Psoas muscle (tissue), 8 donors: ENCODE measurements around the gene DNAAF5. TPM values are rescaled to one million over a fixed set of nuclear protein-coding genes. Genes with fewer than 3 reads are reported as not detected.

ENCODE experiments used
- ATAC-seq, 4 donors: fragments of 200-7000 bp; cut with Tn5 transposase; one replicate each; pipeline ENCODE4 v1.9.1; 2020; ENCODE audit warnings: moderate library complexity in 3 of 4, mild to moderate bottlenecking in 2 of 4
- DNase-seq, 2 donors: peaks; one replicate each; pipeline ENCODE4 v3.0.0-alpha.2; 2020
- H3K27ac ChIP-seq: fragments of 200-600 bp; one replicate; pipeline ENCODE4 v1.8.0; 2022
- H3K27me3 ChIP-seq, 3 donors: fragments of 200-600 bp in 1 of 3; one replicate each; pipeline versions ENCODE4 v1.6.1 to v1.8.0; 2013 to 2022; ENCODE audit warnings: low read length in 2 of 3, mild to moderate bottlenecking in 2 of 3, moderate library complexity in 1 of 3; ENCODE audit not compliant: insufficient read depth in 3 of 3
- H3K36me3 ChIP-seq, 2 donors: fragments of 200-600 bp in 1 of 2; one replicate each; pipeline versions ENCODE4 v1.6.1 to v1.8.0; 2013 to 2022; ENCODE audit warnings: low read depth in 1 of 2, mild to moderate bottlenecking in 1 of 2, moderate library complexity in 1 of 2; ENCODE audit not compliant: insufficient read depth in 1 of 2
- H3K4me1 ChIP-seq: fragments of 200-600 bp; one replicate; pipeline ENCODE4 v1.8.0; 2022
- H3K4me3 ChIP-seq: fragments of 200-600 bp; one replicate; pipeline ENCODE4 v1.8.0; 2022; ENCODE audit warnings: mild to moderate bottlenecking
- H3K9me3 ChIP-seq: fragments of 200-600 bp; one replicate; pipeline ENCODE4 v1.8.0; 2022
- CTCF ChIP-seq: fragments of 200-600 bp; IDR thresholded peaks from one replicate; pipeline ENCODE4 v1.8.0; 2022; ENCODE audit warnings: antibody characterized with exemption
- WGBS, 3 donors: extraction: QIAGEN DNeasy Blood & Tissue Kit; methylation state at CpG; one replicate each; pipeline versions ENCODE4 v1.1.6 to v1.1.7; 2013; 5-methylcytosine and 5-hydroxymethylcytosine counted together
- intact Hi-C, 2 donors: fragments of 100-400 bp; cut with DNase I; formaldehyde crosslinking; loops; one replicate each; pipeline versions ENCODE4 v1.11.0 to v1.14.2; 2022
- polyA plus RNA-seq, 3 donors: library from polyadenylated mRNA; stranded (reverse); fragments of 200-250 nt; gene quantifications; one replicate each; pipeline ENCODE4 v1.2.3, GENCODE V29; 2013
- total RNA-seq, 4 donors: library from RNA; stranded (reverse); fragmentation: NEBNext Ultra II Directional in 2 of 4; extraction: Animal tissue kit (Norgen Biotek cat#: 25700) in 2 of 4; gene quantifications; one replicate each; pipeline versions ENCODE4 v1.2.1 to v1.2.4, GENCODE V29; 2021 to 2023
- donor health status: healthy with polysubstance abuse.
- donor health status: DM: no; HTN: no; CAD: no; lungs with moderate emphysema.
- donor health status: Bipolar disorder and iron deficiency.
- donor health status: healthy.
- donor health status: DM: yes; HTN: yes; CAD: no.
- donor health status: DM: no; HTN: no; CAD: no.
- donor health status: DM: no; HTN: no; CAD: no.
- donor health status: DM: yes; HTN: yes; CAD: no.

The DNAAF5 gene
- total and polyA plus RNA-seq, 7 donors: 9.3 to 26.7 (median 17.8) TPM

- DNase-seq: peak in 1 of 2 donors; percentile 34
- no peak for ATAC-seq
- Histone ChIP-seq H3K4me1 (no peaks in the 10 kb centered on the region), H3K36me3 (peaks cover 3 to 81% of the 10 kb centered on the region in 2 donors), H3K27me3 (no peaks in the 10 kb centered on the region), H3K4me3 (no peak overlapping the region), H3K27ac (no peak overlapping the region), H3K9me3 (no peaks in the 10 kb centered on the region)
- 86 to 93% (median 89%) methylated on average over 19 of the region's 19 CpGs for WGBS, 3 donors
- intact Hi-C loops: no loop called here
- no peak for TF ChIP-seq CTCF
Measured at GRCh38 chr7:757741-758163, 31.3 kb downstream of the DNAAF5 start.

GRCh38 chr7:759569-759968 is 33.1 kb downstream of the DNAAF5 start:
- intact Hi-C loops: no loop called here
- TF ChIP-seq CTCF: no peak
- no peak for ATAC-seq

GRCh38 chr7:760006-760405 is 33.5 kb downstream of the DNAAF5 start:
- Histone ChIP-seq H3K4me3 (no peak overlapping the region), H3K27ac (no peak overlapping the region), H3K27me3 (no peaks in the 10 kb centered on the region), H3K36me3 (peaks cover 3 to 93% of the 10 kb centered on the region in 2 donors), H3K4me1 (no peaks in the 10 kb centered on the region), H3K9me3 (no peaks in the 10 kb centered on the region)
- ATAC-seq (no peak), DNase-seq (peak in 1 of 2 donors; percentile 19)
- no peak for TF ChIP-seq CTCF
- intact Hi-C loops: no loop called here
- WGBS, 3 donors: 91 to 95% (median 91%) methylated on average over 16 of the region's 16 CpGs

More at GRCh38 chr7:759569-759968, 33.1 kb downstream of the DNAAF5 start:
- WGBS, 3 donors: 88 to 95% (median 92%) methylated on average over 8 of the region's 8 CpGs
- DNase-seq: peak in 1 of 2 donors; percentile 12
- no peaks in the 10 kb centered on the region for H3K4me1 ChIP-seq
- H3K27ac ChIP-seq: no peak overlapping the region
- no peak overlapping the region for H3K4me3 ChIP-seq
- no peaks in the 10 kb centered on the region for H3K9me3 ChIP-seq
- H3K36me3 ChIP-seq: peaks cover 3 to 93% of the 10 kb centered on the region in 2 donors
- H3K27me3 ChIP-seq: no peaks in the 10 kb centered on the region

GRCh38 chr7:761101-761500 is 34.6 kb downstream of the DNAAF5 start:
- no peak for TF ChIP-seq CTCF
- WGBS, 3 donors: 96 to 98% (median 97%) methylated on average over 12 of the region's 12 CpGs
- Histone ChIP-seq H3K27me3 (no peaks in the 10 kb centered on the region), H3K4me3 (no peak overlapping the region), H3K36me3 (peaks cover 3 to 97% of the 10 kb centered on the region in 2 donors), H3K4me1 (no peaks in the 10 kb centered on the region), H3K9me3 (no peaks in the 10 kb centered on the region), H3K27ac (no peak overlapping the region)
- peak in 1 of 2 donors; percentile 15 for DNase-seq
- ATAC-seq: no peak
- intact Hi-C loops: no loop called here

- H3K36me3 ChIP-seq: peaks cover 3 to 98% of the 10 kb centered on the region in 2 donors
- ATAC-seq: no peak
- H3K27me3 ChIP-seq: no peaks in the 10 kb centered on the region
- no peaks in the 10 kb centered on the region for H3K9me3 ChIP-seq
- DNase-seq: no peak
- 92 to 98% (median 96%) methylated on average over 11 of the region's 11 CpGs for WGBS, 3 donors
- H3K4me3 ChIP-seq: no peak overlapping the region
- no peaks in the 10 kb centered on the region for H3K4me1 ChIP-seq
- intact Hi-C loops: no loop called here
- no peak for TF ChIP-seq CTCF
- no peak overlapping the region for H3K27ac ChIP-seq
Measured at GRCh38 chr7:761631-762030, 35.1 kb downstream of the DNAAF5 start.
